Measurements from ENCODE around the gene DGKB. TPM values are rescaled to one million over a fixed set of nuclear protein-coding genes. Genes with fewer than 3 reads are reported as not detected.

DGKB gene
- total RNA-seq, 4 donors from 2014 or later = 0.78 to 2.5 (median 1.5) TPM

DNA sequence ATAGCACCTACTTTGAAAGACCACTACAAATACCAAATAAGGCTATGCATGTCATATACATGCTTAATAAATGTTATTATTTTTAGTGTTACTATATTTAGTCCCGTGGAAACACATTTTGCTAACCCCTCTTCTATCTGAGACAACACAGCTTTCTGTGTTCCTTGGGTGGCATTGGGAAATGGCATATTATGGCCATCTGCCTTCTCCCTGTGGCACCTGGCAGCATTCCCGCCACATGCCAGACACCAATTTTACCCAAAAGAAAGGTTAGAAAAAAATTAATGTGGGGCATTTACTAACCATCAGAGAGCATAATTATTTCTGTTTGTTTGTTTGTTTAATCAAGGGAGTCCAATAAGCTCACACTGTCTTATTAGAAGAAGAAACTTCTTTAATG lies 744.4 kb downstream of the DGKB start:
- Histone ChIP-seq H3K27ac (no peak overlapping the region), H3K4me3 (no peak overlapping the region), H3K4me1 (no peaks in the 10 kb centered on the region), H3K27me3 (no peaks in the 10 kb centered on the region), H3K9me3 (no peaks in the 10 kb centered on the region), H3K36me3 (no peaks in the 10 kb centered on the region)
- TF ChIP-seq POLR2A (IDR thresholded peaks at IDR 0.05) (no peak), EP300 (IDR thresholded peaks at IDR 0.05) (no peak)
- TF ChIP-seq, protein P1, sequence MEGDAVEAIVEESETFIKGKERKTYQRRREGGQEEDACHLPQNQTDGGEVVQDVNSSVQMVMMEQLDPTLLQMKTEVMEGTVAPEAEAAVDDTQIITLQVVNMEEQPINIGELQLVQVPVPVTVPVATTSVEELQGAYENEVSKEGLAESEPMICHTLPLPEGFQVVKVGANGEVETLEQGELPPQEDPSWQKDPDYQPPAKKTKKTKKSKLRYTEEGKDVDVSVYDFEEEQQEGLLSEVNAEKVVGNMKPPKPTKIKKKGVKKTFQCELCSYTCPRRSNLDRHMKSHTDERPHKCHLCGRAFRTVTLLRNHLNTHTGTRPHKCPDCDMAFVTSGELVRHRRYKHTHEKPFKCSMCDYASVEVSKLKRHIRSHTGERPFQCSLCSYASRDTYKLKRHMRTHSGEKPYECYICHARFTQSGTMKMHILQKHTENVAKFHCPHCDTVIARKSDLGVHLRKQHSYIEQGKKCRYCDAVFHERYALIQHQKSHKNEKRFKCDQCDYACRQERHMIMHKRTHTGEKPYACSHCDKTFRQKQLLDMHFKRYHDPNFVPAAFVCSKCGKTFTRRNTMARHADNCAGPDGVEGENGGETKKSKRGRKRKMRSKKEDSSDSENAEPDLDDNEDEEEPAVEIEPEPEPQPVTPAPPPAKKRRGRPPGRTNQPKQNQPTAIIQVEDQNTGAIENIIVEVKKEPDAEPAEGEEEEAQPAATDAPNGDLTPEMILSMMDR (IDR thresholded peaks at IDR 0.05) = no peak
- 86 to 91% methylated on average over 2 of the region's 2 CpGs for WGBS, 2 donors
- no peak for DNase-seq (ENCODE audit: low spot score in 2 of 2)

DNA sequence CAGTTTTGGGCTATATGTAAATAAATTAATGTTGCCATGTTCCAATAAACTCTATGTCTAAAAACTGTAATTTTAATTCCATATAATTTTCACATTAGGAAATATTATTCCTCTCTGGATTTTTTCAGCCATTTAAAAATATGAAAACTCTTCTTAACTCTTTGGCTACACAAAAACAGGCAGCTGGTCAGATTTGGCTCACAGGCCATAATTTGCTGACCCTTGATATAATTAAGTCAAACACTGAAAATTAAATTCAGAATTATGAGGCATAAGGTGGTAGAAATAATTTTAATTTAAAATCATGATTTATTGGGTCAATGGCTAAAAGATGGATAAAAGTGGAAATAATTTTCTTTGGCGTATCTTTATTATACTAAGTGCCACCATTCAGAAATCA lies 746.1 kb downstream of the DGKB start:
- no peak for TF ChIP-seq POLR2A (IDR thresholded peaks at IDR 0.05)
- no peaks in the 10 kb centered on the region for H3K9me3 ChIP-seq
- no peaks in the 10 kb centered on the region for H3K36me3 ChIP-seq
- H3K4me1 ChIP-seq = no peaks in the 10 kb centered on the region
- no peak overlapping the region for H3K27ac ChIP-seq
- no peak for DNase-seq (ENCODE audit: low spot score in 2 of 2)
- H3K27me3 ChIP-seq = no peaks in the 10 kb centered on the region
- 95 to 98% methylated on average over 1 of the region's 1 CpG for WGBS, 2 donors
- no peak overlapping the region for H3K4me3 ChIP-seq

GRCh38 chr7:14148974-14149373 lies 753.6 kb downstream of the DGKB start:
- no peak for TF ChIP-seq POLR2A (IDR thresholded peaks at IDR 0.05)
- TF ChIP-seq EP300 (IDR thresholded peaks at IDR 0.05) = no peak
- TF ChIP-seq, protein P1 (IDR thresholded peaks at IDR 0.05) = no peak
- 81 to 86% methylated on average over 5 of the region's 5 CpGs for WGBS, 2 donors
- Histone ChIP-seq H3K4me1 (no peaks in the 10 kb centered on the region), H3K36me3 (no peaks in the 10 kb centered on the region), H3K27ac (no peak overlapping the region), H3K27me3 (no peaks in the 10 kb centered on the region), H3K4me3 (no peak overlapping the region), H3K9me3 (no peaks in the 10 kb centered on the region)
- DNase-seq (ENCODE audit: low spot score in 2 of 2) = no peak

DNA sequence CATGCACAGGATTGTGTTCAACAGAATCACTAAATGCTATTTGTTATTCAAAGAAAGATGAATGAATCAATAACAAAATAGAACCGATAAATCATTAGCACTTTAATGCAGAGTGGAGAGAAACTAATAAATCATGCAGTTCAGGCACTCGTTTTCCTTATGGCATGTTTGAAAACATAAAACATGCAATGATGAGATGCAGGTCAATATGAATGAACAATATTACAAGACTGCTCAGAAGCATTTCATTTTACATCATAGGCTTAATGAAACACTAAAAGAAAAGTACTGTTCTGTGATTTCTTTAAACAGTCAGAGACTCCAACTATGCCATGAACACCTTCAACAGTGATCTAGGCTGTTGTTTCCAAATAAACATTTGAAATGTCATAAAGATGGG lies 755.0 kb downstream of the DGKB start:
- no peaks in the 10 kb centered on the region for H3K9me3 ChIP-seq
- no peak for DNase-seq (ENCODE audit: low spot score in 2 of 2)
- H3K4me3 ChIP-seq = no peak overlapping the region
- no peaks in the 10 kb centered on the region for H3K36me3 ChIP-seq
- WGBS, 2 donors = 47 to 59% methylated on average over 2 of the region's 2 CpGs
- H3K4me1 ChIP-seq = no peaks in the 10 kb centered on the region
- TF ChIP-seq, protein P1 (IDR thresholded peaks at IDR 0.05) = no peak
- TF ChIP-seq EP300 (IDR thresholded peaks at IDR 0.05) (no peak), POLR2A (IDR thresholded peaks at IDR 0.05) (no peak)
- H3K27ac ChIP-seq = no peak overlapping the region
- no peaks in the 10 kb centered on the region for H3K27me3 ChIP-seq

GRCh38 chr7:14144538-14144937 lies 758.0 kb downstream of the DGKB start:
- Histone ChIP-seq H3K4me3 (no peak overlapping the region), H3K27ac (no peak overlapping the region), H3K27me3 (no peaks in the 10 kb centered on the region), H3K9me3 (no peaks in the 10 kb centered on the region), H3K36me3 (no peaks in the 10 kb centered on the region), H3K4me1 (no peaks in the 10 kb centered on the region)
- DNase-seq (ENCODE audit: low spot score in 2 of 2) = no peak
- WGBS, 2 donors = 96 to 97% methylated on average over 2 of the region's 2 CpGs
- TF ChIP-seq POLR2A (IDR thresholded peaks at IDR 0.05) (no peak), EP300 (IDR thresholded peaks at IDR 0.05) (no peak)
- TF ChIP-seq, protein P1 (IDR thresholded peaks at IDR 0.05) = no peak

- 91 to 93% methylated on average over 1 of the region's 1 CpG for WGBS, 2 donors
- Histone ChIP-seq H3K36me3 (no peaks in the 10 kb centered on the region), H3K27me3 (no peaks in the 10 kb centered on the region), H3K4me1 (no peaks in the 10 kb centered on the region), H3K4me3 (no peak overlapping the region), H3K9me3 (no peaks in the 10 kb centered on the region), H3K27ac (no peak overlapping the region)
- TF ChIP-seq EP300 (IDR thresholded peaks at IDR 0.05) = no peak
- TF ChIP-seq POLR2A (IDR thresholded peaks at IDR 0.05) = no peak
- TF ChIP-seq, protein P1 (IDR thresholded peaks at IDR 0.05) = no peak
- no peak for DNase-seq (ENCODE audit: low spot score in 2 of 2)
Measured at GRCh38 chr7:14144109-14144508, 758.4 kb downstream of the DGKB start.
